K562 (cell line): ENCODE results near the gene DCAF17. TPM values are rescaled to one million over a fixed set of nuclear protein-coding genes. Genes with fewer than 3 reads are reported as not detected.

Source experiments
- ATAC-seq: fragments of 200-7000 bp; cut with Tn5 transposase; 3 replicates; pipeline ENCODE4 v1.9.1; 2020; ENCODE audit warnings: moderate library complexity
- BruUV-seq: library from RNA; stranded (reverse); fragments of 400-500 nt; replicated peaks from 2 replicates; lab custom pipeline; 2021; lab: Mats Ljungman, UMichigan
- CTCF ChIA-PET: fragments of 300-600 bp; formaldehyde crosslinking; extraction: SDS; loops from one replicate; lab custom pipeline; 2021; ENCODE audit warnings: low intra/inter-chr PET ratio; lab: Yijun Ruan, JAX
- POLR2A ChIA-PET: fragments of 300-600, 350-650 bp; sonication (Branson Sonifier 250); formaldehyde crosslinking; extraction: SDS; loops from one replicate; lab custom pipeline; 2021; ENCODE audit warnings: antibody characterized with exemption, inconsistent platforms; lab: Yijun Ruan, JAX
- DNase-seq, 4 experiments: peaks; one replicate each; pipeline versions ENCODE4 v3.0.0 to v3.0.0-alpha.2; 2011 to 2018; ENCODE audit warnings: low spot score in 3 of 4, mixed read lengths in 3 of 4; ENCODE audit errors: extremely low read depth in 1 of 4
- FAIRE-seq: peaks from 2 replicates; lab custom pipeline; 2011; peaks lifted over from hg19 to GRCh38; lab: Jason Lieb, UNC
- H2AFZ ChIP-seq: 2 replicates; pipeline ENCODE4 v1.6.0; 2011; ENCODE audit warnings: low read depth, low read length, control low read depth, inconsistent platforms
- H3K27ac ChIP-seq: fragments of 200-600 bp; 3 replicates; pipeline ENCODE4 v1.8.0; 2011; ENCODE audit warnings: low read depth, mild to moderate bottlenecking, control low read depth, inconsistent platforms, low read length, moderate library complexity, mixed read lengths; ENCODE audit errors: extremely low read depth
- H3K27me3 ChIP-seq, 2 experiments: fragments of 300-600 bp in 1 of 2; 2 replicates in 1 of 2; 3 replicates in 1 of 2; pipeline versions ENCODE4 v1.6.0 to v1.8.0; 2011; ENCODE audit warnings: inconsistent platforms in 2 of 2, low read length in 2 of 2, mild to moderate bottlenecking in 1 of 2, mixed read lengths in 1 of 2, moderate library complexity in 1 of 2; ENCODE audit not compliant: control insufficient read depth in 2 of 2, insufficient read depth in 2 of 2
- H3K36me3 ChIP-seq: fragments of 300-600 bp; 3 replicates; pipeline ENCODE4 v1.8.0; 2011; ENCODE audit warnings: mild to moderate bottlenecking, low read length, inconsistent platforms; ENCODE audit not compliant: control insufficient read depth, insufficient read depth
- H3K4me1 ChIP-seq, 2 experiments: fragments of 200-600 bp in 1 of 2; replicated peaks in 1 of 2; 2 replicates in 1 of 2; 3 replicates in 1 of 2; pipeline versions ENCODE4 v1.5.1 to v1.8.0; 2011; ENCODE audit warnings: inconsistent platforms in 2 of 2, low read length in 2 of 2, mild to moderate bottlenecking in 1 of 2, mixed read lengths in 1 of 2, moderate library complexity in 1 of 2; ENCODE audit not compliant: control insufficient read depth in 2 of 2, insufficient read depth in 2 of 2
- H3K4me2 ChIP-seq: 2 replicates; pipeline ENCODE4 v1.6.1; 2011; ENCODE audit warnings: low read length, control low read depth, inconsistent platforms, mixed read lengths; ENCODE audit not compliant: insufficient read depth
- H3K4me3 ChIP-seq: fragments of 200-600 bp; sonication (generic), shearing (Covaris generic); 2 replicates; pipeline ENCODE4 v1.5.1; 2016; ENCODE audit warnings: control low read depth, inconsistent platforms
- H3K79me2 ChIP-seq: fragments of 200-600 bp; 3 replicates; pipeline ENCODE4 v1.8.0; 2011; ENCODE audit warnings: low read length, inconsistent platforms; ENCODE audit not compliant: control insufficient read depth, insufficient read depth
- H3K9ac ChIP-seq, 2 experiments: 2 replicates each; pipeline versions ENCODE4 v1.6.0 to v1.6.1; 2011; ENCODE audit warnings: low read depth in 2 of 2, low read length in 2 of 2, control low read depth in 1 of 2, inconsistent platforms in 1 of 2, mild to moderate bottlenecking in 1 of 2, mixed read lengths in 1 of 2; ENCODE audit not compliant: insufficient read depth in 1 of 2
- H3K9me1 ChIP-seq: one replicate; pipeline ENCODE4 v1.6.0; 2011; ENCODE audit warnings: inconsistent platforms, mild to moderate bottlenecking, low read length, moderate library complexity; ENCODE audit not compliant: control insufficient read depth, insufficient read depth
- H3K9me3 ChIP-seq: replicated peaks from 2 replicates; pipeline ENCODE4 v1.5.1; 2011; ENCODE audit warnings: low read depth, low read length, inconsistent platforms; ENCODE audit not compliant: control insufficient read depth, insufficient read depth
- H4K20me1 ChIP-seq: replicated peaks from 2 replicates; pipeline ENCODE4 v1.6.1; 2011; ENCODE audit warnings: low read length, inconsistent platforms, mixed read lengths; ENCODE audit not compliant: control insufficient read depth, insufficient read depth
- C11orf30 ChIP-seq: fragments of 450-650 bp; IDR thresholded peaks from 2 replicates; pipeline ENCODE4 v1.6.1; 2016; ENCODE audit warnings: low read depth, mild to moderate bottlenecking
- CHD1 ChIP-seq: fragments of 200-600 bp; sonication (generic); IDR thresholded peaks from one replicate; pipeline ENCODE4 v1.6.1; 2012; ENCODE audit warnings: mild to moderate bottlenecking, moderate library complexity, low read length, inconsistent platforms
- EGR1 ChIP-seq: fragments of 450-650 bp; conservative IDR thresholded peaks from 2 replicates; pipeline ENCODE4 v1.6.1; 2017; ENCODE audit warnings: mild to moderate bottlenecking
- EHMT2 ChIP-seq: fragments of 450-650 bp; IDR thresholded peaks from 2 replicates; pipeline ENCODE4 v1.6.1; 2018; ENCODE audit warnings: antibody characterized with exemption
- JUND ChIP-seq, 2 experiments: IDR thresholded peaks; 2 replicates in 1 of 2; 3 replicates in 1 of 2; pipeline ENCODE4 v1.6.1; 2011; ENCODE audit warnings: borderline replicate concordance in 2 of 2, low read depth in 2 of 2, low read length in 2 of 2, improper control_type of control experiment in 1 of 2, missing biosample characterization in 1 of 2, missing genetic modification characterization in 1 of 2, missing genetic modification reagents in 1 of 2
- KAT7 ChIP-seq: sonication (generic); formaldehyde crosslinking; IDR thresholded peaks from 2 replicates; pipeline ENCODE4 v1.8.0; 2022; ENCODE audit warnings: missing genetic modification reagents, mild to moderate bottlenecking, borderline replicate concordance
- LCOR ChIP-seq: sonication (generic); formaldehyde crosslinking; IDR thresholded peaks from 2 replicates; pipeline ENCODE4 v1.8.0; 2022; ENCODE audit warnings: mild to moderate bottlenecking, missing genetic modification reagents
- MTF1 ChIP-seq: fragments of 250-450 bp; sonication (Bioruptor Pico); IDR thresholded peaks from 2 replicates; pipeline ENCODE4 v1.9.0; 2021; ENCODE audit warnings: moderate library complexity, mild to moderate bottlenecking, inconsistent platforms, borderline replicate concordance
- NFE2 ChIP-seq: IDR thresholded peaks from 2 replicates; pipeline ENCODE4 v1.6.1; 2014; ENCODE audit warnings: antibody characterized with exemption, low read depth
- NFIC ChIP-seq: fragments of 450-650 bp; IDR thresholded peaks from 2 replicates; pipeline ENCODE4 v1.6.1; 2017; ENCODE audit warnings: mild to moderate bottlenecking, inconsistent platforms
- NFYB ChIP-seq: IDR thresholded peaks from 2 replicates; pipeline ENCODE4 v1.6.1; 2011; ENCODE audit warnings: mild to moderate bottlenecking, moderate library complexity; ENCODE audit not compliant: insufficient read length; ENCODE audit errors: extremely low read depth
- NR4A1 ChIP-seq, 2 experiments: fragments of 250-450 bp in 1 of 2; fragments of 450-650 bp in 1 of 2; sonication (Bioruptor Pico) in 1 of 2; IDR thresholded peaks; 2 replicates each; pipeline versions ENCODE4 v1.4.0 to v1.6.1; 2016 to 2020; ENCODE audit warnings: mild to moderate bottlenecking in 2 of 2, missing compliant biosample characterization in 1 of 2, missing genetic modification characterization in 1 of 2, moderate library complexity in 1 of 2
- NRF1 ChIP-seq, 2 experiments: fragments of 450-650 bp; IDR thresholded peaks in 1 of 2; conservative IDR thresholded peaks in 1 of 2; 2 replicates each; pipeline ENCODE4 v1.6.1; 2014; ENCODE audit warnings: mild to moderate bottlenecking in 2 of 2
- PRPF4 ChIP-seq: fragments of 200-400 bp; formaldehyde crosslinking; IDR thresholded peaks from one replicate; pipeline ENCODE4 v1.6.1; 2017; ENCODE audit warnings: low read length, low read depth, mild to moderate bottlenecking; ENCODE audit not compliant: insufficient read depth, poor library complexity, severe bottlenecking
- SAFB ChIP-seq: fragments of 200-400 bp; formaldehyde crosslinking; IDR thresholded peaks from 2 replicates; pipeline ENCODE4 v1.6.1; 2017; ENCODE audit warnings: low read depth, low read length, borderline replicate concordance
- SOX6 ChIP-seq: fragments of 450-650 bp; IDR thresholded peaks from 2 replicates; pipeline ENCODE4 v1.6.1; 2014; ENCODE audit warnings: mild to moderate bottlenecking
- SPI1 ChIP-seq: IDR thresholded peaks from 2 replicates; pipeline ENCODE4 v1.6.1; 2011; ENCODE audit warnings: low read depth, low read length, control low read depth, borderline replicate concordance
- ZC3H8 ChIP-seq: fragments of 450-650 bp; IDR thresholded peaks from 2 replicates; pipeline ENCODE4 v1.6.1; 2017
- ZNF146 ChIP-seq: IDR thresholded peaks from one replicate; pipeline ENCODE4 v1.6.1; 2018; ENCODE audit warnings: missing compliant biosample characterization; ENCODE audit not compliant: unreplicated experiment
- ZNF347 ChIP-seq: fragments of 450-650 bp; formaldehyde crosslinking; IDR thresholded peaks from 2 replicates; pipeline ENCODE4 v1.4.0; 2020; ENCODE audit warnings: low read depth, mild to moderate bottlenecking, moderate library complexity
- WGBS: fragments of 100-300 bp; shearing (Covaris generic); methylation state at CpG from one replicate; pipeline ENCODE4 v1.1.6; 2016; ENCODE audit warnings: low coverage, mixed read lengths; ENCODE audit not compliant: insufficient coverage; ENCODE audit errors: missing lambda C conversion rate; 5-methylcytosine and 5-hydroxymethylcytosine counted together
- in situ Hi-C: fragments of 300-500 bp; cut with MboI; formaldehyde crosslinking; loops from 4 replicates; pipeline ENCODE4 v1.15.0; 2018; ENCODE audit warnings: inconsistent platforms, mixed read lengths
- intact Hi-C: fragments of 100-400 bp; cut with micrococcal nuclease; formaldehyde crosslinking; loops from 2 replicates; pipeline ENCODE4 v1.14.2; 2022
- polyA plus RNA-seq, 8 experiments: library from polyadenylated mRNA; depleted of rRNA in 4 of 8; stranded (reverse) in 5 of 8; unstranded in 3 of 8; fragments of >200 nt; fragmentation: Nextera tagmentation in 2 of 8; fragmentation: Illumina TruSeq in 1 of 8; extraction: Ambion mirVana in 2 of 8; extraction: Trizol in 1 of 8; gene quantifications; 2 replicates each; pipeline versions ENCODE4 v1.2.1 to v1.2.3, GENCODE V29; 2011 to 2014; ENCODE audit warnings: inconsistent platforms in 1 of 8, missing spikeins in 1 of 8
- total RNA-seq, 7 experiments: library from RNA; depleted of rRNA in 6 of 7; stranded (reverse); fragments of >200 nt in 6 of 7; fragmentation: Illumina TruSeq in 2 of 7; extraction: Trizol in 2 of 7; gene quantifications; 2 replicates each; pipeline versions ENCODE4 v1.2.1 to v1.2.3, GENCODE V29; 2011 to 2021; ENCODE audit warnings: low replicate concordance in 1 of 7

The DCAF17 gene
- total and polyA plus RNA-seq, 9 of the 15 experiments (the other 6 are each of a cell fraction or from before 2014, with no cell fraction given): 10.0 to 38.5 (median 27.1) TPM

GRCh38 chr2:171523088-171524017 is 89.3 kb downstream of the DCAF17 start:
- ChIA-PET POLR2A (interaction anchor here (0.6 to 4.8 kb wide), 7 partner anchors 9 to 598 kb away, joined by 3 to 51 read pairs (median 4); no protein-coding TSS in a partner anchor), CTCF (no interaction called here)
- peak overlapping the region; percentile 93 for H3K4me2 ChIP-seq
- BruUV-seq: no TSS peak
- peaks cover 6% of the 10 kb centered on the region; the same call in 2 of the 3 replicates for H3K36me3 ChIP-seq
- FAIRE-seq (peak; percentile 81), DNase-seq (peak; percentile 65 to 77 (median 68)), ATAC-seq (peak; percentile 72)
- H3K9me1 ChIP-seq: no peaks in the 10 kb centered on the region
- no peaks in the 10 kb centered on the region for H3K9me3 ChIP-seq
- no peaks in the 10 kb centered on the region; the same call in 1 of the 2 replicates for H4K20me1 ChIP-seq
- H3K9ac ChIP-seq: peak overlapping the region; percentile 76 to 93
- peak overlapping the region; percentile 99 for H2AFZ ChIP-seq
- H3K27ac ChIP-seq: peak overlapping the region; percentile 92
- no peaks in the 10 kb centered on the region for H3K27me3 ChIP-seq
- peak overlapping the region; percentile 82 for H3K4me3 ChIP-seq
- intact Hi-C loops: loop anchor here (1.0 to 10.0 kb wide), 4 partner anchors 56 to 549 kb away; partner anchors contain the start of gene TLK1
- 1% methylated on average over 60 of the region's 62 CpGs for WGBS
- H3K4me1 ChIP-seq: peaks cover 17 to 19% of the 10 kb centered on the region in 2 experiments
- H3K79me2 ChIP-seq: peaks cover 50% of the 10 kb centered on the region
- in situ Hi-C loops: no loop called here
- TF ChIP-seq NR4A1 (CRISPR knock-in tag; IDR thresholded peaks at IDR 0.05) (0 out of 2 replicates have a peak, but pooled peaks have one; percentile 16), NR4A1 (tag; IDR thresholded peaks at IDR 0.05) (0 out of 2 replicates have a peak, but pooled peaks have one; percentile 18), LCOR (peak; percentile 51; the same call in 1 of the 2 replicates), MTF1 (CRISPR knock-in tag) (no peak), SAFB (peak; percentile 47; the same call in 1 of the 2 replicates), ZNF347 (no peak), NRF1 (conservative IDR thresholded peaks at IDR 0.05 in 1 of 2, IDR thresholded peaks at IDR 0.05 in 1 of 2) (peak; percentile 67 to 72), EGR1 (peak; percentile 75), KAT7 (CRISPR knock-in tag) (peak; percentile 27; the same call in 1 of the 2 replicates), CHD1 (peak; percentile 43), NFYB (peak; percentile 36), NFIC (peak; percentile 41), C11orf30 (no peak), JUND (IDR thresholded peaks at IDR 0.05; ENCODE audit: borderline replicate concordance, low read depth, low read length) (peak; percentile 8; the same call in 1 of the 2 replicates), JUND (tag; IDR thresholded peaks at IDR 0.05; ENCODE audit: borderline replicate concordance, low read depth, low read length) (no peak), PRPF4 (peak; percentile 13), SOX6 (peak; percentile 37; the same call in 1 of the 2 replicates), EHMT2 (no peak), SPI1 (peak; percentile 69), ZNF146 (CRISPR knock-in tag) (no peak), ZC3H8 (no peak), NFE2 (peak; percentile 7; the same call in 1 of the 2 replicates)
